ENCODE results near the gene PARP3.

PARP3 gene

GRCh38 chr3:51966016-51966415 is 23.9 kb downstream of the PARP3 start:
- DNase-seq, result peak in 51 of 58 donors; percentile 8 to 89 (median 63)

- peak in 10 of 58 donors; percentile 28 to 74 (median 46) for DNase-seq
Observed at GRCh38 chr3:51966486-51966885, 24.3 kb downstream of the PARP3 start.

GRCh38 chr3:51966922-51967383 is 24.8 kb downstream of the PARP3 start:
- DNase-seq, result peak in 4 of 58 donors; percentile 39 to 64 (median 56)

GRCh38 chr3:51967384-51968169 is 25.4 kb downstream of the PARP3 start, which contains the start of gene PCBP4:
Gene PCBP4, minus strand, starts transcription at chr3:51967454. Its CDS starts 6,214 bp downstream, at chr3:51961240.
- peak in 54 of 58 donors; percentile 30 to 90 (median 76) for DNase-seq

GRCh38 chr3:51968170-51968775 is 26.1 kb downstream of the PARP3 start:
- peak in 9 of 58 donors; percentile 16 to 44 (median 32) for DNase-seq

GRCh38 chr3:51968883-51969678 is 26.9 kb downstream of the PARP3 start:
- no peak for DNase-seq

- no peak for DNase-seq
Observed at GRCh38 chr3:51969841-51970240, 27.7 kb downstream of the PARP3 start.

GRCh38 chr3:51970606-51971300 is 28.6 kb downstream of the PARP3 start:
- DNase-seq, result no peak

- DNase-seq, result no peak
Observed at GRCh38 chr3:51971350-51971749, 29.2 kb downstream of the PARP3 start.

GRCh38 chr3:51974277-51974962 is 32.3 kb downstream of the PARP3 start:
- peak in 16 of 58 donors; percentile 50 to 73 (median 65) for DNase-seq

GRCh38 chr3:51974963-51975851 is 33.0 kb downstream of the PARP3 start, which contains the start of gene ABHD14A:
Gene ABHD14A, plus strand, starts transcription at chr3:51975064. Its CDS starts 72 bp downstream, at chr3:51975136.
- DNase-seq, result peak in 55 of 58 donors; percentile 20 to 80 (median 65)

GRCh38 chr3:51975852-51976549 is 33.8 kb downstream of the PARP3 start:
- peak in 57 of 58 donors; percentile 47 to 92 (median 79) for DNase-seq

- no peak for DNase-seq
Observed at GRCh38 chr3:51977446-51978142, 35.4 kb downstream of the PARP3 start.

GRCh38 chr3:51978143-51978502 is 36.0 kb downstream of the PARP3 start:
- no peak for DNase-seq

GRCh38 chr3:51980253-51980652 is 38.1 kb downstream of the PARP3 start:
- DNase-seq, result no peak

GRCh38 chr3:51982352-51982837 is 40.2 kb downstream of the PARP3 start:
- DNase-seq, result peak in 1 of 58 donors; percentile 43

GRCh38 chr3:51982838-51983577 is 40.8 kb downstream of the PARP3 start, which contains the start of gene ACY1:
Gene ACY1, plus strand, starts transcription at chr3:51983535. Its CDS starts 530 bp downstream, at chr3:51984065.
- peak in 56 of 58 donors; percentile 13 to 81 (median 68) for DNase-seq

Data from anterior cingulate cortex (tissue), 58 donors.